Muscle of leg (tissue), 11 donors: ENCODE measurements around the gene RELA. TPM values are rescaled to one million over a fixed set of nuclear protein-coding genes. Genes with fewer than 3 reads are reported as not detected.

ENCODE experiments used
- DNase-seq: peaks from one replicate; pipeline ENCODE4 v3.0.0; 2013
- H3K27ac ChIP-seq: one replicate; pipeline ENCODE4 v1.5.1; 2013; ENCODE audit warnings: mild to moderate bottlenecking, low read length, control low read depth
- H3K27me3 ChIP-seq: one replicate; pipeline ENCODE4 v1.6.1; 2013; ENCODE audit warnings: low read length; ENCODE audit not compliant: control insufficient read depth, insufficient read depth
- H3K36me3 ChIP-seq: one replicate; pipeline ENCODE4 v1.6.1; 2013; ENCODE audit warnings: low read length; ENCODE audit not compliant: control insufficient read depth, insufficient read depth
- H3K4me1 ChIP-seq: one replicate; pipeline ENCODE4 v1.6.1; 2013; ENCODE audit warnings: low read length; ENCODE audit not compliant: control insufficient read depth, insufficient read depth
- H3K4me3 ChIP-seq: one replicate; pipeline ENCODE4 v1.5.1; 2013; ENCODE audit warnings: low read length, control low read depth
- H3K9me3 ChIP-seq: replicated peaks from 2 replicates; pipeline ENCODE4 v1.6.1; 2013; ENCODE audit warnings: low read depth, low read length; ENCODE audit not compliant: control insufficient read depth
- WGBS: methylation state at CpG from one replicate; pipeline ENCODE4 v1.1.5; 2013; ENCODE audit warnings: missing lambda C conversion rate; ENCODE audit not compliant: insufficient coverage; 5-methylcytosine and 5-hydroxymethylcytosine counted together
- polyA plus RNA-seq, 8 donors: library from polyadenylated mRNA; unstranded; fragments of 120-200 nt; gene quantifications; one replicate each; pipeline versions ENCODE4 v1.2.1 to v1.2.3, GENCODE V29; 2013; ENCODE audit warnings: inconsistent platforms in 1 of 8, low replicate concordance in 1 of 8; ENCODE audit not compliant: insufficient read length in 8 of 8, insufficient read depth in 1 of 8
- total RNA-seq: library from RNA; stranded (reverse); fragments of 120-200 nt; gene quantifications from one replicate; pipeline ENCODE4 v1.2.4, GENCODE V29; 2013

Gene RELA
- total and polyA plus RNA-seq, 9 donors: 18.8 to 54.2 (median 42.8) TPM

DNA sequence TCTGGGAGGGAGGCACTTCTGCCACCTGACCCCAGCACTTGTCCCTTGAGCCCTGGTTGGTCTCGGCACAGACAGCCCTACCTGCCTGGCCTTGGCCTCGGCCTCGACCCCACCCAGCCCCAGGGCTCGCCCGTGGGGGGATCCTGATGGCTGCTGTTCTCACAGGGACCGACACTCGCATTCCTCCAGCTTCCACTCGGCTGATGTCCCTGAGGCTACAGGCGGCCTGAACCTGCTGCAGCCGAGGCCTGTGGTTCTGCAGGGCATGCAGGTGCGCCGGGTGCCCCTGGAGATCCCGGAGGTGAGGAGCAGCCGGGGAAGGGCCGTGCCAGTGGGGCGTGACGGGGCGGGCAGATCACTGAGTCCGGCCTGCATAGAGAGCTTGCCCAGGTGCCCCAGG, 42.0 kb downstream of the RELA start:
- no peaks in the 10 kb centered on the region for H3K9me3 ChIP-seq
- H3K4me3 ChIP-seq: no peak overlapping the region
- no peak for DNase-seq
- no peak overlapping the region for H3K27ac ChIP-seq
- peaks cover 12% of the 10 kb centered on the region for H3K4me1 ChIP-seq
- peaks cover 86% of the 10 kb centered on the region for H3K36me3 ChIP-seq
- WGBS: 90% methylated on average over 18 of the region's 19 CpGs
- no peaks in the 10 kb centered on the region for H3K27me3 ChIP-seq

DNA sequence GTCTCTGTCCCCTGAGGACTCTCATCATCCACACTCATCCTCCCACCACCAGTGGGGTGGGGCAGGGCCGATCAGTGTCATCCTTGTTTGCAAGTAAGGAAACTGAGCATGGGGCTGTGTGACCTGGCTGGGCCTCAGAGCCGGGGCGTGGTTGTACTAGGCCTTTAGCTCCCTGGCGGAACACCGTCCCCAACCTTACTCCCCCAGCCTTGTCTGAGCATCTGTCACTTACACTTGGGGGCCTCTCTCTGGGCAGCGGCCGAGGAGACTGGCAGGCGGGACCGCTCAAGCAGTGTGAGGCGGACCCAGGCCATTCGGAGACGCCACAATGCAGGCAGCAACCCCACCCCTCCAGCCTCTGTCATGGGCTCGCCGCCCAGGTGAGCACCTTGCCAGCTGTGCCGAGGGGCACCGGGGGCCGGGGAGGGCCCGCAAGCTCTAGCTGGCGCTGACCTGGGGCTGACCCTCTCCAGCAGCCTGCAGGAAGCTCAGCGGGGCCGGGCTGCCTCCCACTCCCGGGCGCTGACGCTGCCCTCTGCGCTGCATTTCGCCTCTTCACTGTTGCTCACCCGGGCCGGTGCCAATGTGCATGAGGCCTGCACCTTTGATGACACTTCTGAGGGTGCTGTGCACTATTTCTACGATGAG, 43.3 kb downstream of the RELA start:
- H3K4me1 ChIP-seq: peaks cover 12% of the 10 kb centered on the region
- H3K36me3 ChIP-seq: peaks cover 74% of the 10 kb centered on the region

GRCh38 chr11:65618763-65619162, 44.0 kb downstream of the RELA start:
- 85% methylated on average over 13 of the region's 14 CpGs for WGBS
- H3K27ac ChIP-seq: no peak overlapping the region
- peaks cover 14% of the 10 kb centered on the region for H3K4me1 ChIP-seq
- H3K36me3 ChIP-seq: peaks cover 68% of the 10 kb centered on the region
- no peaks in the 10 kb centered on the region for H3K9me3 ChIP-seq
- H3K27me3 ChIP-seq: no peaks in the 10 kb centered on the region
- H3K4me3 ChIP-seq: no peak overlapping the region
- no peak for DNase-seq

More for the DNA sequence above, 43.3 kb downstream of the RELA start:
- Histone ChIP-seq H3K27me3 (no peaks in the 10 kb centered on the region), H3K9me3 (no peaks in the 10 kb centered on the region), H3K4me3 (no peak overlapping the region), H3K27ac (no peak overlapping the region)
- DNase-seq: no peak
- WGBS: 91% methylated on average over 21 of the region's 29 CpGs

- Histone ChIP-seq H3K9me3 (no peaks in the 10 kb centered on the region), H3K36me3 (peaks cover 62% of the 10 kb centered on the region), H3K4me1 (peaks cover 19% of the 10 kb centered on the region), H3K4me3 (no peak overlapping the region), H3K27me3 (no peaks in the 10 kb centered on the region), H3K27ac (no peak overlapping the region)
- 88% methylated on average over 28 of the region's 33 CpGs for WGBS
- DNase-seq: no peak
Measured at GRCh38 chr11:65617990-65618751, 44.5 kb downstream of the RELA start.

- peaks cover 64% of the 10 kb centered on the region for H3K36me3 ChIP-seq
- peaks cover 28% of the 10 kb centered on the region for H3K4me1 ChIP-seq
- DNase-seq: no peak
- 87% methylated on average over 17 of the region's 17 CpGs for WGBS
- H3K27ac ChIP-seq: no peak overlapping the region
- no peaks in the 10 kb centered on the region for H3K9me3 ChIP-seq
- H3K27me3 ChIP-seq: no peaks in the 10 kb centered on the region
- no peak overlapping the region for H3K4me3 ChIP-seq
Measured at GRCh38 chr11:65617136-65617850, 45.4 kb downstream of the RELA start.

GRCh38 chr11:65616575-65617001, 46.1 kb downstream of the RELA start:
- no peak for DNase-seq
- Histone ChIP-seq H3K4me3 (peak overlapping the region; percentile 82), H3K27ac (no peak overlapping the region), H3K27me3 (no peaks in the 10 kb centered on the region), H3K36me3 (peaks cover 62% of the 10 kb centered on the region), H3K4me1 (peaks cover 35% of the 10 kb centered on the region), H3K9me3 (no peaks in the 10 kb centered on the region)
- 81% methylated on average over 8 of the region's 10 CpGs for WGBS

- Histone ChIP-seq H3K4me3 (peak overlapping the region; percentile 82), H3K4me1 (peaks cover 40% of the 10 kb centered on the region), H3K27ac (peak overlapping the region; percentile 85), H3K27me3 (no peaks in the 10 kb centered on the region), H3K36me3 (peaks cover 57% of the 10 kb centered on the region), H3K9me3 (no peaks in the 10 kb centered on the region)
- 0% methylated on average over 37 of the region's 50 CpGs for WGBS
- no peak for DNase-seq
Measured at GRCh38 chr11:65615950-65616574, 46.7 kb downstream of the RELA start.

GRCh38 chr11:65615229-65615949, 47.3 kb downstream of the RELA start, which contains the start of gene PCNX3:
Gene PCNX3 (plus strand): TSS chr11:65615776. CDS start chr11:65616312, 536 bp downstream.
- WGBS: under 1% methylated on average over 55 of the region's 55 CpGs
- no peaks in the 10 kb centered on the region for H3K27me3 ChIP-seq
- H3K36me3 ChIP-seq: peaks cover 56% of the 10 kb centered on the region
- no peaks in the 10 kb centered on the region for H3K9me3 ChIP-seq
- DNase-seq: peak; percentile 100
- peak within 1 kb of the TSS; percentile 94 for H3K27ac ChIP-seq
- peaks cover 47% of the 10 kb centered on the region for H3K4me1 ChIP-seq
- H3K4me3 ChIP-seq: peak within 1 kb of the TSS; percentile 82

- no peaks in the 10 kb centered on the region for H3K9me3 ChIP-seq
- peak; percentile 39 for DNase-seq
- H3K27me3 ChIP-seq: no peaks in the 10 kb centered on the region
- peak overlapping the region; percentile 73 for H3K4me3 ChIP-seq
- peaks cover 59% of the 10 kb centered on the region for H3K4me1 ChIP-seq
- peaks cover 50% of the 10 kb centered on the region for H3K36me3 ChIP-seq
- 27% methylated on average over 32 of the region's 43 CpGs for WGBS
- peak overlapping the region; percentile 94 for H3K27ac ChIP-seq
Measured at GRCh38 chr11:65613091-65613928, 49.4 kb downstream of the RELA start.
